ENCODE measurements around the gene SLC6A20.

Gene SLC6A20

GRCh38 chr3:45777111-45777745 is 19.1 kb downstream of the SLC6A20 start:
- no peak for ATAC-seq (ENCODE audit: insufficient read depth, low read depth)
- no peaks in the 10 kb centered on the region for H3K79me2 ChIP-seq (ENCODE audit: insufficient read depth, low read length)
- H3K9me3 ChIP-seq (ENCODE audit: insufficient read depth, low read length, severe bottlenecking), result no peaks in the 10 kb centered on the region
- H4K20me1 ChIP-seq (ENCODE audit: insufficient read depth, low read length), result 0 out of 2 replicates have a peak, but pooled peaks cover 3% of the 10 kb centered on the region
- H3K9ac ChIP-seq (ENCODE audit: low read depth, low read length), result no peak overlapping the region
- DNase-seq, result no peak
- H3K27ac ChIP-seq (ENCODE audit: low read length), result no peak overlapping the region
- no peak overlapping the region for H3K4me2 ChIP-seq (ENCODE audit: insufficient read depth, low read length)
- no peaks in the 10 kb centered on the region for H3K4me1 ChIP-seq (ENCODE audit: insufficient read depth, low read length)
- H3K36me3 ChIP-seq (ENCODE audit: insufficient read depth, low read length), result 0 out of 2 replicates have a peak, but pooled peaks cover 2% of the 10 kb centered on the region
- no peak for TF ChIP-seq CTCF (IDR thresholded peaks at IDR 0.05; ENCODE audit: borderline replicate concordance, extremely low read depth, low read length, poor library complexity, severe bottlenecking)
- no peak for TF ChIP-seq EZH2 (IDR thresholded peaks at IDR 0.05; ENCODE audit: borderline replicate concordance, low read depth, low read length, severe bottlenecking)
- H3K4me3 ChIP-seq (ENCODE audit: low read depth in 1 of 2, low read length in 2 of 2), result no peak overlapping the region
- no peak overlapping the region for H2AFZ ChIP-seq (ENCODE audit: low read depth, low read length)
- H3K27me3 ChIP-seq (ENCODE audit: insufficient read depth, low read length, poor library complexity), result no peaks in the 10 kb centered on the region

- H3K9me3 ChIP-seq (ENCODE audit: insufficient read depth, low read length, severe bottlenecking), result no peaks in the 10 kb centered on the region
- ATAC-seq (ENCODE audit: insufficient read depth, low read depth), result no peak
- no peak overlapping the region for H2AFZ ChIP-seq (ENCODE audit: low read depth, low read length)
- 0 out of 2 replicates have a peak, but pooled peaks cover 8% of the 10 kb centered on the region for H3K36me3 ChIP-seq (ENCODE audit: insufficient read depth, low read length)
- TF ChIP-seq EZH2 (IDR thresholded peaks at IDR 0.05; ENCODE audit: borderline replicate concordance, low read depth, low read length, severe bottlenecking) (no peak), CTCF (IDR thresholded peaks at IDR 0.05; ENCODE audit: borderline replicate concordance, extremely low read depth, low read length, poor library complexity, severe bottlenecking) (no peak)
- no peak overlapping the region for H3K4me2 ChIP-seq (ENCODE audit: insufficient read depth, low read length)
- H3K9ac ChIP-seq (ENCODE audit: low read depth, low read length), result no peak overlapping the region
- H3K79me2 ChIP-seq (ENCODE audit: insufficient read depth, low read length), result no peaks in the 10 kb centered on the region
- 0 out of 2 replicates have a peak, but pooled peaks cover 3% of the 10 kb centered on the region for H4K20me1 ChIP-seq (ENCODE audit: insufficient read depth, low read length)
- no peak overlapping the region for H3K4me3 ChIP-seq (ENCODE audit: low read depth in 1 of 2, low read length in 2 of 2)
- no peak overlapping the region for H3K27ac ChIP-seq (ENCODE audit: low read length)
- no peak for DNase-seq
- no peaks in the 10 kb centered on the region for H3K4me1 ChIP-seq (ENCODE audit: insufficient read depth, low read length)
- H3K27me3 ChIP-seq (ENCODE audit: insufficient read depth, low read length, poor library complexity), result no peaks in the 10 kb centered on the region
Measured at GRCh38 chr3:45776611-45777010, 19.7 kb downstream of the SLC6A20 start.

- Histone ChIP-seq H3K9ac (ENCODE audit: low read depth, low read length) (no peak overlapping the region), H3K9me3 (ENCODE audit: insufficient read depth, low read length, severe bottlenecking) (no peaks in the 10 kb centered on the region), H3K4me1 (ENCODE audit: insufficient read depth, low read length) (no peaks in the 10 kb centered on the region), H3K79me2 (ENCODE audit: insufficient read depth, low read length) (no peaks in the 10 kb centered on the region), H3K4me2 (ENCODE audit: insufficient read depth, low read length) (no peak overlapping the region), H3K27ac (ENCODE audit: low read length) (no peak overlapping the region), H4K20me1 (ENCODE audit: insufficient read depth, low read length) (0 out of 2 replicates have a peak, but pooled peaks cover 3% of the 10 kb centered on the region), H3K27me3 (ENCODE audit: insufficient read depth, low read length, poor library complexity) (no peaks in the 10 kb centered on the region), H2AFZ (ENCODE audit: low read depth, low read length) (no peak overlapping the region), H3K4me3 (ENCODE audit: low read depth in 1 of 2, low read length in 2 of 2) (no peak overlapping the region), H3K36me3 (ENCODE audit: insufficient read depth, low read length) (0 out of 2 replicates have a peak, but pooled peaks cover 10% of the 10 kb centered on the region)
- DNase-seq (no peak), ATAC-seq (ENCODE audit: insufficient read depth, low read depth) (no peak)
- no peak for TF ChIP-seq EZH2 (IDR thresholded peaks at IDR 0.05; ENCODE audit: borderline replicate concordance, low read depth, low read length, severe bottlenecking)
- TF ChIP-seq CTCF (IDR thresholded peaks at IDR 0.05; ENCODE audit: borderline replicate concordance, extremely low read depth, low read length, poor library complexity, severe bottlenecking), result no peak
Measured at GRCh38 chr3:45776301-45776595, 20.1 kb downstream of the SLC6A20 start.
